Common myeloid progenitor, CD34-positive (primary cell): ENCODE results near the gene CLDN25.
"Not testable (repeated sequence)": the region's sequence is repeated elsewhere in the genome, so short reads cannot be mapped to it uniquely, and the experiment has no call there.

Experiments used
- CTCF ChIA-PET: fragments of 350-600 bp; sonication (Branson Sonifier 250); formaldehyde crosslinking; loops from one replicate; lab custom pipeline; 2021; ENCODE audit warnings: antibody characterized with exemption; lab: Charles Lee
- POLR2A ChIA-PET: fragments of 350-600 bp; sonication (Branson Sonifier 250); formaldehyde crosslinking; loops from one replicate; lab custom pipeline; 2021; ENCODE audit warnings: antibody characterized with exemption; lab: Charles Lee
- DNase-seq, 3 donors: peaks; one replicate each; pipeline versions ENCODE4 v3.0.0 to v3.0.0-alpha.2; 2013
- H3K27ac ChIP-seq, 2 experiments: 1 replicate in 1 of 2; 2 replicates in 1 of 2; pipeline ENCODE4 v1.7.0; 2013; ENCODE audit warnings: inconsistent platforms in 2 of 2, low read length in 2 of 2, mild to moderate bottlenecking in 2 of 2, low read depth in 1 of 2, moderate library complexity in 1 of 2; ENCODE audit not compliant: severe bottlenecking in 2 of 2, insufficient read depth in 1 of 2, poor library complexity in 1 of 2
- H3K27me3 ChIP-seq, 5 experiments: replicated peaks in 2 of 5; 1 replicate in 3 of 5; 2 replicates in 2 of 5; pipeline versions ENCODE4 v1.6.1 to v1.7.0; 2013; ENCODE audit warnings: low read length in 4 of 5, mild to moderate bottlenecking in 2 of 5, moderate library complexity in 2 of 5, inconsistent platforms in 1 of 5; ENCODE audit not compliant: insufficient read depth in 5 of 5, control insufficient read depth in 4 of 5
- H3K36me3 ChIP-seq, 4 experiments: 1 replicate in 2 of 4; 2 replicates in 2 of 4; pipeline versions ENCODE4 v1.6.1 to v1.7.0; 2013; ENCODE audit warnings: low read length in 3 of 4, control low read depth in 1 of 4, mild to moderate bottlenecking in 1 of 4; ENCODE audit not compliant: control insufficient read depth in 4 of 4, insufficient read depth in 4 of 4
- H3K4me1 ChIP-seq, 4 experiments: 1 replicate in 3 of 4; 2 replicates in 1 of 4; pipeline versions ENCODE4 v1.6.1 to v1.7.1; 2013; ENCODE audit warnings: low read length in 3 of 4, mild to moderate bottlenecking in 3 of 4, control low read depth in 1 of 4, inconsistent platforms in 1 of 4, moderate library complexity in 1 of 4; ENCODE audit not compliant: control insufficient read depth in 4 of 4, insufficient read depth in 4 of 4; ENCODE audit errors: control extremely low read depth in 1 of 4
- H3K4me3 ChIP-seq, 7 experiments: 1 replicate in 4 of 7; 2 replicates in 3 of 7; pipeline versions ENCODE4 v1.5.1 to v1.7.0; 2013; ENCODE audit warnings: mild to moderate bottlenecking in 7 of 7, low read length in 6 of 7, moderate library complexity in 6 of 7, inconsistent platforms in 2 of 7, low read depth in 2 of 7, control low read depth in 1 of 7; ENCODE audit not compliant: insufficient read depth in 4 of 7, control insufficient read depth in 1 of 7; ENCODE audit errors: extremely low read depth in 1 of 7
- H3K9me3 ChIP-seq, 5 experiments: 1 replicate in 4 of 5; 2 replicates in 1 of 5; pipeline versions ENCODE4 v1.6.1 to v1.7.1; 2013; ENCODE audit warnings: low read length in 4 of 5, mild to moderate bottlenecking in 2 of 5, inconsistent platforms in 1 of 5, low read depth in 1 of 5, moderate library complexity in 1 of 5; ENCODE audit not compliant: control insufficient read depth in 4 of 5, insufficient read depth in 2 of 5; ENCODE audit errors: control extremely low read depth in 1 of 5
- WGBS: methylation state at CpG from one replicate; pipeline ENCODE4 v1.1.5; 2013; ENCODE audit not compliant: insufficient coverage; 5-methylcytosine and 5-hydroxymethylcytosine counted together

CLDN25 gene

DNA sequence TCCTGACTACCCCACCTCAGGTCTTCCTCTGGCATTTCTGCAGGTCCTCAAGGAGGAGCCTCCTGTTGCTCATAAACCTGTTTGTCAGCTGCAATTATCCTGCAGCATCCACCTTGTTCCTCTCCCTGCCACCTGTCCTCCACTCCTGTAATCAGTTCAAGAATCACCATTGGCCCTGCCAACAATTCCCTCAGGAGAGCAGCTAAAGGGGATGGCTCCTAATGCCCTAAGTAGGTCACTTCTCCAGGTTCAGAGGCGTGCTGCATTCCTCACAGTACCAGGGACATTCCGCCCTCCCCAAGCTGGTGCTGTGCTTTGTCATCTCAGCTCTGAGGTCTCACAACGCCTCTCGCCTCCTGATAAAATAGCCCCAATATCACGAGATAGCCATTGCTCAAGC lies 2.1 kb downstream of the CLDN25 start:
- Histone ChIP-seq H3K9me3 (no peaks in the 10 kb centered on the region), H3K27me3 (peaks cover 0 to 7% (median 0%) of the 10 kb centered on the region in 5 experiments), H3K36me3 (no peaks in the 10 kb centered on the region), H3K27ac (no peak overlapping the region), H3K4me3 (no peak overlapping the region), H3K4me1 (peaks cover 0 to 5% (median 0%) of the 10 kb centered on the region in 4 experiments)
- CTCF ChIA-PET: interaction anchor here (1.6 kb wide), 1 partner anchor 476 kb away, joined by 3 read pairs; no protein-coding TSS in a partner anchor
- no peak for DNase-seq
- 85% methylated on average over 5 of the region's 5 CpGs for WGBS
- POLR2A ChIA-PET: no interaction called here

DNA sequence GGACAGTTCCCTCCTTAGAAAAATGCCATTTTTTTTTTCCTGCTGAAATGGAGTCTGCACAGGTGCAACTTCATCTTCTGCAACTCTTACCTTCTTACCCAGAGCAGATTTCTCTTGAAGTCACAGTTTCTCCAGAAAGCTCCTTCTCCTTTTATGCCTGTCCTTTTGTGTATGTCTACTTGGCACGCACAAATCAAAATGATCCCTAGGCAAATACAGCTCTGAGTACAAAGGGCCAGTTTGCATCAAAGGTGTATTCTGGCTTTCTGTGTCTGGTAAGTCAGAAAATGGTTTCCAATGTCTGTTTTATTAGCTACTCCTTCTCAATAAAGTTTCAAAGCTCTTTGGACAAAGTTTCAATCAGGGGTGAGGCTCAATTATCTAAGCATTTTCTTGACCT lies 2.5 kb downstream of the CLDN25 start:
- no peak overlapping the region for H3K27ac ChIP-seq
- no peaks in the 10 kb centered on the region for H3K36me3 ChIP-seq
- CTCF ChIA-PET: interaction anchor here (1.6 kb wide), 1 partner anchor 476 kb away, joined by 3 read pairs; no protein-coding TSS in a partner anchor
- POLR2A ChIA-PET: no interaction called here
- peaks cover 0 to 5% (median 0%) of the 10 kb centered on the region in 4 experiments for H3K4me1 ChIP-seq
- peaks cover 0 to 7% (median 0%) of the 10 kb centered on the region in 5 experiments for H3K27me3 ChIP-seq
- WGBS: no CpG with 5 or more reads among the region's 1 CpG
- no peaks in the 10 kb centered on the region for H3K9me3 ChIP-seq
- no peak overlapping the region for H3K4me3 ChIP-seq
- no peak for DNase-seq

DNA sequence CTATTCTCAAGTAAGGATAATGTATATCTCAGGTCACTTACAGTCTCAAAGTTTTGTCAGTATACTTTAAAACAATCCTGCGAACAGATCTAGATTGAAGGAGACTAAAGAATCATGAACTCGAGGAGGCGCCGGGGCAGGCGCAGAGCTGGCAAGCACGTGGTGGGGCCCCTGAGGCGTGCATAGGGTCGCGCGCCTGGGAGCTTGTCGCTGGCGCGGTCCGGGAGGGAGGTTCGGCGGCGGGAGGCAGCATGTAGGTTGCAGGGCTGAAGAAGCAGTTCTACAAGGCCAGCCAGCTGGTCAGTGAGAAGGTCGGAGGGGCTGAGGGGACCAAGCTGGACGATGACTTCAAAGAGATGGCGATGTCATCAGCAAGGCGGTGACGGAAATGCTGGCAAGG lies 9.4 kb downstream of the CLDN25 start:
- WGBS: 93% methylated on average over 18 of the region's 22 CpGs
- DNase-seq, H3K36me3 ChIP-seq, H3K27ac ChIP-seq, POLR2A ChIA-PET, H3K9me3 ChIP-seq, H3K4me1 ChIP-seq, H3K4me3 ChIP-seq: not testable (repeated sequence)
- H3K27me3 ChIP-seq: peaks cover 0 to 11% (median 2%) of the 10 kb centered on the region in 5 experiments
- CTCF ChIA-PET: interaction anchor here (1.0 kb wide), 1 partner anchor 21 kb away, joined by 3 read pairs; no protein-coding TSS in a partner anchor

DNA sequence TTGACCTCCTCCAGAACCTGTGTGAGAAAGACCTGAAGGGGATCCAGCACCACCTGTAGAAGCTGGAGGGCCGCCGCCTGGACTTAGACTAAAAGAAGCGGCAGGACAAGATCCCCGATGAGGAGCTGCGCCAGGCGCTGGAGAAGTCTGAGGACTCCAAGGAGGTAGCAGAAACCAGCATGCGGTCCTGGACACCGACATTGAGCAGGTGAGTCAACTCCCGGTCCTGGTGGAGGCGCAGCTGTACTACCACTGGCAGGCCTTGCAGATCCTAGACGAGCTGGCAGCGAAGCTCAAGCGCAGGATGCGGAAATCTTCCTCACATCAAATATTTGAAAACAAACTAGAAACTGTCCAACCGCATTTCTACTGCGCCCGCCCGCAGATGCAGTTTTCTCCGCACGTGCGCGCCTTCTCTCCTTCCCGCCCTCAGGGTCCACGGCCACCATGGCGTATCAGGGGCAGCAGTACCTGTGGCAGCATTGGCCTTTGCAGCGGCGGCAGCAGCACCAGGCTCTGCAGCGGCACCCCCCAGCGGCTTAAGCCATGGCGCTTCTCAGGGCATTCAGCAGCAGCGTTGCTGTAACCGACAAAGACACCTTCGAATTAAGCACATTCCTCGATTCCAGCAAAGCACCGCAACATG lies 10.2 kb downstream of the CLDN25 start:
- ChIA-PET POLR2A (no interaction called here), CTCF (no interaction called here)
- Histone ChIP-seq H3K9me3 (no peaks in the 10 kb centered on the region), H3K36me3 (no peaks in the 10 kb centered on the region), H3K27me3 (peaks cover 0 to 11% (median under 1%) of the 10 kb centered on the region in 5 experiments), H3K27ac (no peak overlapping the region), H3K4me3 (no peak overlapping the region), H3K4me1 (no peaks in the 10 kb centered on the region)
- no peak for DNase-seq
- 87% methylated on average over 32 of the region's 35 CpGs for WGBS

DNA sequence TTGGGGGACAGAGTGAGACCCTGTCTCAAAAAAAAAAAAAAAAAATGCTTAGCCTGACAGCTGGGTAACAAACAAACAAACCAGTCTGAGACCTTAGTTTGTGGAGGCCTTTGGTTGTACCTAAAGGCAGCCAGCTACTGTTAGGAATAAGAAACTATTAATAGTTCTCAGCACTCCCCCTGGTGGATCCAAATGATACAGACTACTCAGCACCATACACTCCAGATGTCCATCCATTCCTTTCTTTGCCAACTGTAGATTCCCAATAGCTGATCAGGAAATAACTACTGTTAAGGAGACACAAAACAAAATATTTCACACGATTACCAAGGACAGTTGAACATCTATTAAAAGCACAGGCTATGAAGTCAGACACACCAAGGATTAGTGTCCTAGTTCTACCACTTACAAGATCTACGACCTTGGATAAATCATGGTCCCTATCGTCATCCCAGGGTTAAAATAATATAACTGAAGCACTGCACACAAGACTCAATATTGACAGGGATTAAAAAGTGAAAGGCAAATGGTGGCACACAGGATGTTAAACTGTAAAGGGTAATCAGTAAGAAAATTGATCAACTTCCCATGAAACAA lies 17.2 kb downstream of the CLDN25 start:
- no peaks in the 10 kb centered on the region for H3K9me3 ChIP-seq
- no peaks in the 10 kb centered on the region for H3K4me1 ChIP-seq
- peaks cover 3 to 15% (median 9%) of the 10 kb centered on the region in 4 experiments for H3K36me3 ChIP-seq
- WGBS: 40% methylated on average over 1 of the region's 3 CpGs
- no peaks in the 10 kb centered on the region for H3K27me3 ChIP-seq
- ChIA-PET CTCF (interaction anchor here (1.2 to 2.4 kb wide), 8 partner anchors 9 to 491 kb away, joined by 3 to 9 read pairs (median 4); no protein-coding TSS in a partner anchor), POLR2A (no interaction called here)
- no peak overlapping the region for H3K27ac ChIP-seq
- peak; percentile 24 to 56 (median 51) for DNase-seq
- H3K4me3 ChIP-seq: no peak overlapping the region

DNA sequence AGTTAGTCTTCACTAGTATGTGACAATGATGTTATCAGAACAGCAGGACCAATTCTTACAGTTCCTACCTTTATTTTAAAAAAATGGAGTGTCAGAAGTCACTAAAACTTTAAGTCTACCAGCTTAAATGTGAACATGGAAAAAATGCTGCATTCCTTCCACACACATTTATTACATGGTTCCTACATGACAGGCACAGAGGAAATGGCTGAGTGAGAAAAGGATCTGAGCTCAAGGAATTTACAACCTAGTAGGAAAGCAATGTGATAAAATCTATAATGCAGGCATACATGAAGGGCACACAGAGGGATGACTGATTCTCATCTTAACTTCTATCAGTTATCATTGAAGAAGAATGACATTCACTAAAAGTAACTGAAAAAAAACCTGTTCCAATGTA lies 23.0 kb downstream of the CLDN25 start:
- CTCF ChIA-PET: no interaction called here
- peaks cover 6 to 39% (median 21%) of the 10 kb centered on the region in 4 experiments for H3K36me3 ChIP-seq

DNA sequence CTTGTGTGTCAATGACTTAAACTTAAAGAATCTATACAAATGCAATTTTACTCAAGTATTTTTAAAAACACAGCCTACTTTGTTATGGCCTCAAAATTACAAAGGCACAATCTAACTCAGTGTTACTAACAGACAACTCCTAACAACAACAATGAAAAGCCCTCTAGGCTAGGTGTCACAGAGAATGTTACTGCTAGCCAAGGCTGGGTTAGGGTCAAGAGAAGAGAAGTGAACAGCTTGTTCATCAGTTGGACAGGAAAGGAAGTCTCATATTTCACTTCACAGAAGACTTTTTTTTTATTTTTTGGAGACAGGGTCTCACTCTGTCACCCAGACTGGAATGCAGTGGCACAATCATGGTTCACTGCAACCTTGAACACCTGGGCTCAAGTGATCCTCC lies 26.0 kb downstream of the CLDN25 start:
- no peaks in the 10 kb centered on the region for H3K27me3 ChIP-seq
- no peak for DNase-seq
- POLR2A ChIA-PET: no interaction called here
- peaks cover 11 to 46% (median 22%) of the 10 kb centered on the region in 4 experiments for H3K36me3 ChIP-seq
- CTCF ChIA-PET: interaction anchor here (1.0 to 4.2 kb wide), 7 partner anchors 9 to 456 kb away, joined by 3 to 37 read pairs (median 5); no protein-coding TSS in a partner anchor
- no peaks in the 10 kb centered on the region for H3K9me3 ChIP-seq
- no peaks in the 10 kb centered on the region for H3K4me1 ChIP-seq
- no peak overlapping the region for H3K27ac ChIP-seq
- no peak overlapping the region for H3K4me3 ChIP-seq

More for the DNA sequence above, 23.0 kb downstream of the CLDN25 start:
- Histone ChIP-seq H3K4me3 (no peak overlapping the region), H3K27ac (no peak overlapping the region), H3K27me3 (no peaks in the 10 kb centered on the region), H3K4me1 (no peaks in the 10 kb centered on the region), H3K9me3 (no peaks in the 10 kb centered on the region)
- POLR2A ChIA-PET: no interaction called here
- no peak for DNase-seq
